ENCODE data around the gene CEMIP.

DNA sequence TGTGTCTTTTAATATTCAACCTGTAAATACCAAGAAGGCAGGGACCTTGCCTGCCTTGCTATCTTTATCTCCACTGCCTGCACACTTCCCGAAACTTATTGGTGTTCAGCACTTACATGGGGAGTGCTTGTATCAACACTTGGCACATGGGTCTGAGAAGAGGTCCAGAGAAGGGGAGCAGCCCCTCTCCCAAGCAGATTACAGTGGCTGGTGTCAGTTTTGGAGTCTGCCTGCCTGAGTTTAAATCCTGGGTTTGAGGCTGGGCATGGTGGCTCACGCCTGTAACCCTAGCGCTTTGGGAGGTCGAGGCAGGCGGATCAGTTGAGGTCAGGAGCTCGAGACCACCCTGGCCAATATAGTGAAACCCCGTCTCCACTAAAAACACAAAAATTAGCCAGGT, 190.1 kb downstream of the CEMIP start:
- TF ChIP-seq EZH2 (IDR thresholded peaks at IDR 0.05) (no peak), CTCF (IDR thresholded peaks at IDR 0.05 in 2 of 3, conservative IDR thresholded peaks at IDR 0.05 in 1 of 3; ENCODE audit: borderline replicate concordance in 1 of 3, insufficient read depth in 1 of 3, low read depth in 2 of 3, low read length in 2 of 3) (no peak), EGR1 (IDR thresholded peaks at IDR 0.05; ENCODE audit: low read depth) (no peak), POLR2A (IDR thresholded peaks at IDR 0.05; ENCODE audit: borderline replicate concordance, extremely low read depth, insufficient read depth, insufficient read length) (no peak), SP1 (IDR thresholded peaks at IDR 0.05; ENCODE audit: low read depth) (no peak), JUND (IDR thresholded peaks at IDR 0.05) (no peak), TCF7L2 (IDR thresholded peaks at IDR 0.05; ENCODE audit: borderline replicate concordance, extremely low read depth, insufficient read depth, insufficient read length) (no peak)
- TF ChIP-seq, protein P1, sequence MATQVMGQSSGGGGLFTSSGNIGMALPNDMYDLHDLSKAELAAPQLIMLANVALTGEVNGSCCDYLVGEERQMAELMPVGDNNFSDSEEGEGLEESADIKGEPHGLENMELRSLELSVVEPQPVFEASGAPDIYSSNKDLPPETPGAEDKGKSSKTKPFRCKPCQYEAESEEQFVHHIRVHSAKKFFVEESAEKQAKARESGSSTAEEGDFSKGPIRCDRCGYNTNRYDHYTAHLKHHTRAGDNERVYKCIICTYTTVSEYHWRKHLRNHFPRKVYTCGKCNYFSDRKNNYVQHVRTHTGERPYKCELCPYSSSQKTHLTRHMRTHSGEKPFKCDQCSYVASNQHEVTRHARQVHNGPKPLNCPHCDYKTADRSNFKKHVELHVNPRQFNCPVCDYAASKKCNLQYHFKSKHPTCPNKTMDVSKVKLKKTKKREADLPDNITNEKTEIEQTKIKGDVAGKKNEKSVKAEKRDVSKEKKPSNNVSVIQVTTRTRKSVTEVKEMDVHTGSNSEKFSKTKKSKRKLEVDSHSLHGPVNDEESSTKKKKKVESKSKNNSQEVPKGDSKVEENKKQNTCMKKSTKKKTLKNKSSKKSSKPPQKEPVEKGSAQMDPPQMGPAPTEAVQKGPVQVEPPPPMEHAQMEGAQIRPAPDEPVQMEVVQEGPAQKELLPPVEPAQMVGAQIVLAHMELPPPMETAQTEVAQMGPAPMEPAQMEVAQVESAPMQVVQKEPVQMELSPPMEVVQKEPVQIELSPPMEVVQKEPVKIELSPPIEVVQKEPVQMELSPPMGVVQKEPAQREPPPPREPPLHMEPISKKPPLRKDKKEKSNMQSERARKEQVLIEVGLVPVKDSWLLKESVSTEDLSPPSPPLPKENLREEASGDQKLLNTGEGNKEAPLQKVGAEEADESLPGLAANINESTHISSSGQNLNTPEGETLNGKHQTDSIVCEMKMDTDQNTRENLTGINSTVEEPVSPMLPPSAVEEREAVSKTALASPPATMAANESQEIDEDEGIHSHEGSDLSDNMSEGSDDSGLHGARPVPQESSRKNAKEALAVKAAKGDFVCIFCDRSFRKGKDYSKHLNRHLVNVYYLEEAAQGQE (IDR thresholded peaks at IDR 0.05; ENCODE audit: low read depth) = no peak

Measured in HCT116 (cell line).